GM19239 (cell line): Measurements from ENCODE around the gene RBMXL3.

Source experiments
- DNase-seq: peaks from one replicate; pipeline ENCODE4 v3.0.0; 2011; ENCODE audit warnings: low spot score; ENCODE audit not compliant: insufficient read length
- FAIRE-seq: peaks from 2 replicates; lab custom pipeline; 2011; peaks lifted over from hg19 to GRCh38; lab: Jason Lieb, UNC

The RBMXL3 gene

DNA sequence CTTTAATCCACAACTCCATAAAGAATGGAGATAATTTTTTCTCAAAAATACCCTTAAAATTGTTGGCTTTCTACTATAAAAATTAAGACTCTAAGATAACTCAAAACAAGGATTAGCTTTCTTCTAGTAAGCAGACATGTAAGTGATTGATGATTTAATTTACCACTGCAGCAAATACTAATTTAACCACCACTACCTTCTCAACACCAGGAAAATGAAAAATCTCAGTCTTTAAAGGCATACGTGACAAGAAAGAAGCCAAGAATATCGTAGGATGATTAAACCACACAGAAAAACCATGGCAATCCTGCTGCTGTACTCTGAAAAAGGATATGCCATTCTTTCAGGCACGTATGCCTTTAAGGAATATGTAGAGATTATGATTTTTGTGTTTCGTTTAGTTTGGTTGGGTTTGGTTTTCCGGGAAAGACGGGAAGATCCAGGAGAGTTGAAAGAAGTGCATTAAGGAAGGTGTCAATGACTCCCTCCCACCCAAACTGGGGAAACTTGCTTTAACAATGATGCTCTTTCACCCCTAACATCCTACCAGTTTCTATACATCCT, 43.8 kb downstream of the RBMXL3 start:
- DNase-seq (no peak), FAIRE-seq (no peak)

DNA sequence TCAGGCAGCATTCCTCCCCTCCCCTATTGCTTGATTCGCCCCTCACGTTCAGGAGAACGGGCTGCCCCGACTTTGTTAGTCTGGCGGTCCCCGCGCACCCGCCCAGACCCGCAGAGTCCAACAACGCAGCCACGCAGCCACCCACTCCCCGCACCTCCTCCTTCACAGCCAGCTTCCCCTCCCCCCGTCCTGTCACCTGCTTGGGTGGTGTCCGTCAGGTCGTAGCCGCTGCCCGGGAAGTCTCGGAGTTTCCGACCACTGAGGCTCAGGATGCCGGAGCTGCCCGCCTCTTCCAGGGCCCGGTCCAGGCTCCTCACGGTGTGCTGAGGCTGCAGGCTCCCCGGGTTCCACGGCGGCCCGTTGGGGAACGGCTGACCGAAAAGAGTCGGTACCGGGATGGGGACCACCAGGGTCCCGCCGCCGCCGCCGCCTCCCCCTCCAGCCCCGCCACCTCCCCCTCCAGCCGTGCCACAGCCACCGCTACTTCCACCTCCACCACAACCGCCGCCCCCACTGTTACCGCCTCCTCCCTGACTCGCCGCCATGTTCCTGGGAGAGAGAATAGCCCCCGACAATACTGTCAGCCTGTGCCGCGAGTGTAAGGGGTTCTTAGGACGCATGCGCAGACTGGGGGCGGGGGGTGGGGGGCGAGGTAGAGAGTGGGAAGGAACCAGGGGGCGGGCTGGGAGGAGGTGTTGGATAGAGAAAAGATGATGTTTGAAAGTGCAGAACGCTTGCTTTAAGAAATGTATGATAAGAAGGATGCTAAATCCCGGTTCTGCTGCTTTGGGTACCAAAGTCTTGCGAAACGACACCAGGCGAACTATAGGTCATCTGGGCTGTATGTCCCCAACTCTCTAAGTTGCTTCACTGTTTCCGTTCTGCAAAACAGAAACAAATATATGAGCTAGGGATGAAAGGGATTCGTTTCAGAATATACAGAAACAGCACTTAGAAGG, 44.6 kb downstream of the RBMXL3 start, which contains the start of gene LRCH2:
Gene LRCH2, minus strand, starts transcription at position 600 of the 959 bp plus-strand sequence. Its CDS starts 55 bp downstream, at position 545.
- no peak for DNase-seq
- FAIRE-seq = no peak

DNA sequence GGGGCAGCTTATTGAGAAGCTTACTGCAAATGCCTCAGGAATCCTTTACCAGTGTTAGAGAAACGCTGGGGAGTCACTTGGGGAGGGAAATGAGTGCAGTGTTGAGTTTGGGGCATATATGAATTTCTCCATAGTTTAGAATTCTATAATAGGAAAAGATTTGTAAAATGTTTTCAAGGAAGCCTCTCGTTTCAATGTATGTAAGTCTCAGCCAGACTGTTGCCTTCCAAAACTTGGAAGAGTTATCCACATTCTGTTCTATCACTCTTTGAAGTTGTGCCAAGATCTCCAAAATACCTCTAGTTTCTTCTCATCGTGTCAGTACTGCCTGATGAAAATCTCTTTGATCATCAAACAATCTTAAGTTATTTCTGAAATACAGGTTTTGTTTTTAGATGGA, 45.3 kb downstream of the RBMXL3 start:
- DNase-seq (no peak), FAIRE-seq (no peak)

DNA sequence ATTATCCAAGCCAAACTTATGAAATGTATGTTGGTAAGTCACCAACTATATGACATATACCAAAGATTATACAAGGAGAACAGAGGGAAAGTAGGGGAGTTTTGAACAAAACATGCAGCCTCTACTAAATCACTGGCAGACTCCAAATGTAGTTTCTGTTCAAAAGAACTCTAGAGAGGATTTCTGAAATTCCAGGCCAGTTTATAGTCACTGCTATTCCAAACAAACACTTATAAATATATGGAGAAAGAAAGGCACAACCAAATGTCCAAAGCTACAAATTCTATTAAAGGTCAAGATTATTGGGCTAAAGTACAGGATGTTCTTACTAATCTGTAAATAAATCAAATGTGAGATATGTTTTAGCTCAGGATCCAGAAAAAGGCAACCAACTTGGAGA, 47.4 kb downstream of the RBMXL3 start:
- no peak for FAIRE-seq
- DNase-seq = no peak

DNA sequence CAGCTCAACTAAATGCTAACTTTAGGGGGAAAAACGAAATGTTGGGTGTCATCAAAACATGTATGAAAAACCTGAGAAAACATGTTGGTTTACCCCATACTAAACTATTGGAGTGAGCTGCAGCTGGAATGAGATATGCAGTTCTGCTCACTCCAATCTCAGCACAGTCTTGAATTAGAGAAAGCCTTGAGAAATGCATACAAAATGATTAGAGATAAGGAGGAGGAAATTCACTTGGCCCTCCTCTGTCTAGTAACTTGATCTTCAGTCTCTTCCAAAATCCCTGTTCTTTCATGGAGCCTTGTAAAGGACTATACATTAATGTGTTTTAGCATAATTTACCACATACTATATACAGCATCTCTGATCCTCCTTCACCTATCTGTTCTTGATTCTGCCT, 47.8 kb downstream of the RBMXL3 start:
- no peak for FAIRE-seq
- no peak for DNase-seq
